Measurements from ENCODE around the gene NKX1-1. TPM values are rescaled to one million over a fixed set of nuclear protein-coding genes. Genes with fewer than 3 reads are reported as not detected.

The NKX1-1 gene
- total and polyA plus RNA-seq, 9 of the 15 experiments (the other 6 are each of a cell fraction or from before 2014, with no cell fraction given), result not detected

- TF ChIP-seq NR4A1 (CRISPR knock-in tag; IDR thresholded peaks at IDR 0.05) (no peak), NR4A1 (tag; IDR thresholded peaks at IDR 0.05) (no peak), GATAD2B (IDR thresholded peaks at IDR 0.05; ENCODE audit: borderline replicate concordance) (no peak), TCF3 (CRISPR knock-in tag; IDR thresholded peaks at IDR 0.05) (peak; percentile 79), ZNF717 (CRISPR knock-in tag; IDR thresholded peaks at IDR 0.05) (no peak), CBFA2T2 (conservative IDR thresholded peaks at IDR 0.05) (peak; percentile 48), PHF21A (IDR thresholded peaks at IDR 0.05; ENCODE audit: borderline replicate concordance, low read depth) (no peak), RFX1 (IDR thresholded peaks at IDR 0.05) (no peak), ZNF695 (CRISPR knock-in tag; IDR thresholded peaks at IDR 0.05) (no peak), ZNF253 (CRISPR knock-in tag; conservative IDR thresholded peaks at IDR 0.05) (no peak), DPF2 (IDR thresholded peaks at IDR 0.05) (peak; percentile 59; the same call in 1 of the 2 replicates), DACH1 (IDR thresholded peaks at IDR 0.05; ENCODE audit: partially characterized antibody) (peak; percentile 96), CHCHD3 (CRISPR knock-in tag; IDR thresholded peaks at IDR 0.05) (no peak), HMG20B (CRISPR knock-in tag; IDR thresholded peaks at IDR 0.05) (no peak), ZNF197 (CRISPR knock-in tag; IDR thresholded peaks at IDR 0.05; ENCODE audit: low read depth) (no peak), KDM1A (IDR thresholded peaks at IDR 0.05) (0 out of 4 replicates have a peak, but pooled peaks of 1 of the 2 experiments have one; percentile 8), ZKSCAN8 (CRISPR knock-in tag; IDR thresholded peaks at IDR 0.05) (no peak), STAT5A (IDR thresholded peaks at IDR 0.05; ENCODE audit: borderline replicate concordance, low read length) (0 out of 2 replicates have a peak, but pooled peaks have one; percentile 31), MTA2 (IDR thresholded peaks at IDR 0.05; ENCODE audit: low read depth) (peak; percentile 42; the same call in 1 of the 2 replicates), SMAD1 (IDR thresholded peaks at IDR 0.05; ENCODE audit: low read depth, low read length, partially characterized antibody) (peak; percentile 29), GTF3C2 (IDR thresholded peaks at IDR 0.05; ENCODE audit: borderline replicate concordance, extremely low read depth, insufficient read length) (no peak), NRF1 (conservative IDR thresholded peaks at IDR 0.05 in 1 of 2, IDR thresholded peaks at IDR 0.05 in 1 of 2) (0 out of 4 replicates have a peak, but pooled peaks of 1 of the 2 experiments have one; percentile 1), TEAD4 (IDR thresholded peaks at IDR 0.05; ENCODE audit: low read length) (0 out of 2 replicates have a peak, but pooled peaks have one; percentile 59), TEAD4 (CRISPR knock-in tag; IDR thresholded peaks at IDR 0.05; ENCODE audit: borderline replicate concordance) (no peak), RBBP5 (IDR thresholded peaks at IDR 0.05; ENCODE audit: borderline replicate concordance, insufficient read depth, low read length, poor library complexity, severe bottlenecking) (no peak)
- TF ChIP-seq, protein P1, sequence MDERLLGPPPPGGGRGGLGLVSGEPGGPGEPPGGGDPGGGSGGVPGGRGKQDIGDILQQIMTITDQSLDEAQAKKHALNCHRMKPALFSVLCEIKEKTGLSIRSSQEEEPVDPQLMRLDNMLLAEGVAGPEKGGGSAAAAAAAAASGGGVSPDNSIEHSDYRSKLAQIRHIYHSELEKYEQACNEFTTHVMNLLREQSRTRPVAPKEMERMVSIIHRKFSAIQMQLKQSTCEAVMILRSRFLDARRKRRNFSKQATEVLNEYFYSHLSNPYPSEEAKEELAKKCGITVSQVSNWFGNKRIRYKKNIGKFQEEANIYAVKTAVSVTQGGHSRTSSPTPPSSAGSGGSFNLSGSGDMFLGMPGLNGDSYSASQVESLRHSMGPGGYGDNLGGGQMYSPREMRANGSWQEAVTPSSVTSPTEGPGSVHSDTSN (CRISPR knock-in tag; IDR thresholded peaks at IDR 0.05; ENCODE audit: low read depth), result no peak
- TF ChIP-seq, protein P1 (tag; conservative IDR thresholded peaks at IDR 0.05; ENCODE audit: low read depth), result 0 out of 2 replicates have a peak, but pooled peaks have one; percentile 49
Measured at GRCh38 chr4:1415681-1415981, 9.4 kb upstream of the NKX1-1 start (continued).

Data from K562 (cell line).